Measurements from ENCODE around the gene HIF1A.

GRCh38 chr14:61761959-61762786 is 66.9 kb downstream of the HIF1A start, which contains the start of gene SNAPC1:
- TF ChIP-seq EZH2 (IDR thresholded peaks at IDR 0.05; ENCODE audit: insufficient read depth, low read length) (no peak), CTCF (IDR thresholded peaks at IDR 0.05; ENCODE audit: insufficient read depth, low read depth, low read length) (no peak)
